ENCODE results near the gene ACTL8.

Gene ACTL8

DNA sequence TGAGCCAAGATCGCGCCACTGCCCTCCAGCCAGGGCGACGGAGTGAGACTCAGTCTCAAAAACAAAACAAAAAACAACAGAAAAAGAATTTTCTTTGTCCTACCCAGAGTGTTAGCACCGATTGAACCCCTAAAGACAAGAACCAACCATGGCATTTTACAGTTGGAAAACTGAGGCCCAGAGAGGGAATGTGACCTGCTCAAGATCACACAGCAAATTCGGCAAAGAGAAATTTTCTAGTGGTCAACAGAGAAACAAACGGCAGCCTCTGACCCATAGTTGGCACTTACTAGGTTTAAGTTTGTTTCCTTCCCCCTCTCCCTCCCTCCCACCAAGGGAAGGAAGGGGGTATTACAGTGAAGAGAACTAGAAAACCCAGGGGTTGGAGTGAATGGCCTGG is 20.5 kb upstream of the ACTL8 start:
- Histone ChIP-seq H3K27me3 (ENCODE audit: insufficient read depth, low read depth) (peaks cover 13% of the 10 kb centered on the region; the same call in 1 of the 2 replicates), H3K4me2 (no peak overlapping the region), H3K79me2 (ENCODE audit: insufficient read depth, low read depth) (no peaks in the 10 kb centered on the region), H4K20me1 (ENCODE audit: insufficient read depth) (no peaks in the 10 kb centered on the region), H3K36me3 (ENCODE audit: insufficient read depth) (no peaks in the 10 kb centered on the region), H3K27ac (no peak overlapping the region), H3K4me3 (IDR thresholded peaks at IDR 0.05; ENCODE audit: insufficient read depth, low read depth, low read length) (no peak overlapping the region), H2AFZ (ENCODE audit: low read depth) (no peak overlapping the region), H3K9ac (no peak overlapping the region), H3K4me1 (ENCODE audit: low read depth, poor library complexity, severe bottlenecking) (no peaks in the 10 kb centered on the region)
- TF ChIP-seq, protein P1, sequence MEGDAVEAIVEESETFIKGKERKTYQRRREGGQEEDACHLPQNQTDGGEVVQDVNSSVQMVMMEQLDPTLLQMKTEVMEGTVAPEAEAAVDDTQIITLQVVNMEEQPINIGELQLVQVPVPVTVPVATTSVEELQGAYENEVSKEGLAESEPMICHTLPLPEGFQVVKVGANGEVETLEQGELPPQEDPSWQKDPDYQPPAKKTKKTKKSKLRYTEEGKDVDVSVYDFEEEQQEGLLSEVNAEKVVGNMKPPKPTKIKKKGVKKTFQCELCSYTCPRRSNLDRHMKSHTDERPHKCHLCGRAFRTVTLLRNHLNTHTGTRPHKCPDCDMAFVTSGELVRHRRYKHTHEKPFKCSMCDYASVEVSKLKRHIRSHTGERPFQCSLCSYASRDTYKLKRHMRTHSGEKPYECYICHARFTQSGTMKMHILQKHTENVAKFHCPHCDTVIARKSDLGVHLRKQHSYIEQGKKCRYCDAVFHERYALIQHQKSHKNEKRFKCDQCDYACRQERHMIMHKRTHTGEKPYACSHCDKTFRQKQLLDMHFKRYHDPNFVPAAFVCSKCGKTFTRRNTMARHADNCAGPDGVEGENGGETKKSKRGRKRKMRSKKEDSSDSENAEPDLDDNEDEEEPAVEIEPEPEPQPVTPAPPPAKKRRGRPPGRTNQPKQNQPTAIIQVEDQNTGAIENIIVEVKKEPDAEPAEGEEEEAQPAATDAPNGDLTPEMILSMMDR (conservative IDR thresholded peaks at IDR 0.05; ENCODE audit: low read depth, low read length) = no peak

DNA sequence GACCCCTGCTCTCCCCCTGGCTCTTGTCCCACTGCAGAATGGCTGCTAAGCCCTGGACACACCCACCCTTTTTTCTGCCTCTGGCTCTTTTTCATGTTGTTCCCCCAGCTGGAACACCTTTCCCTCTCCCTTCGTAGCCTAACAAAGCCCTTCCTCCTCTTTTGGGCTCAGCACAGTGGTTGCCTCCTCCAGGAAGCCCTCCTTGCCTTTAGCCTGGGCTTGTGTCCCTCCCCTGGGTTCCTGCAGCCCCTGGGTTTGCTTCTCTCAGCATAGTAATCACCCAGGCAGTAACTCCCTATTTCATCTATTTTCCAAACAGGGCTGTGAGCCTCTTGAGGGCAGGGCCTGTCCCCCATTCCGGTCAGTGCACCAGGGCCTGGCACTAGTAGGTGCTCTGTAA is 19.8 kb upstream of the ACTL8 start:
- H3K36me3 ChIP-seq (ENCODE audit: insufficient read depth) = no peaks in the 10 kb centered on the region
- H3K9ac ChIP-seq = no peak overlapping the region
- no peaks in the 10 kb centered on the region for H3K79me2 ChIP-seq (ENCODE audit: insufficient read depth, low read depth)
- peaks cover 13% of the 10 kb centered on the region; the same call in 1 of the 2 replicates for H3K27me3 ChIP-seq (ENCODE audit: insufficient read depth, low read depth)
- no peak overlapping the region for H2AFZ ChIP-seq (ENCODE audit: low read depth)
- no peaks in the 10 kb centered on the region for H4K20me1 ChIP-seq (ENCODE audit: insufficient read depth)
- H3K27ac ChIP-seq = no peak overlapping the region
- H3K4me1 ChIP-seq (ENCODE audit: low read depth, poor library complexity, severe bottlenecking) = no peaks in the 10 kb centered on the region
- no peak overlapping the region for H3K4me3 ChIP-seq (IDR thresholded peaks at IDR 0.05; ENCODE audit: insufficient read depth, low read depth, low read length)
- H3K4me2 ChIP-seq = no peak overlapping the region
- TF ChIP-seq, protein P1 (conservative IDR thresholded peaks at IDR 0.05; ENCODE audit: low read depth, low read length) = no peak

DNA sequence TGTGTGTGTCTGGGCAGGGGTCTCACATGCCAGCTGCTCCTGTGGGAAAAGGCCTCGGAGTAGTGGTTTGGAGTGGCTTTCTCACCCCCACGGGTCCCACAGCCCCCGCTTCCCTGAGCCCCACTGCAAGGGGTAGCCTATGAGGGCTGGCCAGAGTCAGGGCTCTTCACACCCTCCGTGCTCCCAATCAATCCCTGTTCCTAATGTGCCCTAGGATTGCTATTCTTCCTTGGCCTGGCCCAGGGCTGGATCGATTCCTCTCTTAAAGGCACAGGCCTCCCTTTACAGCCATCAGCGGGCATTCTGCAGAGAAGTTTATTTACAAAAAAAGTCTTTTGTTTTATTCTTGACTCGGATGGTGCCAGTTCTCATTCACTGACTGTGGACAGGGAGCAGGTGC is 19.3 kb upstream of the ACTL8 start:
- H4K20me1 ChIP-seq (ENCODE audit: insufficient read depth) = no peaks in the 10 kb centered on the region
- H3K4me2 ChIP-seq = no peak overlapping the region
- no peaks in the 10 kb centered on the region for H3K79me2 ChIP-seq (ENCODE audit: insufficient read depth, low read depth)
- H3K27ac ChIP-seq = no peak overlapping the region
- H3K27me3 ChIP-seq (ENCODE audit: insufficient read depth, low read depth) = peaks cover 10% of the 10 kb centered on the region; the same call in 1 of the 2 replicates
- H3K9ac ChIP-seq = no peak overlapping the region
- no peaks in the 10 kb centered on the region for H3K36me3 ChIP-seq (ENCODE audit: insufficient read depth)
- H3K4me1 ChIP-seq (ENCODE audit: low read depth, poor library complexity, severe bottlenecking) = no peaks in the 10 kb centered on the region
- no peak overlapping the region for H3K4me3 ChIP-seq (IDR thresholded peaks at IDR 0.05; ENCODE audit: insufficient read depth, low read depth, low read length)
- H2AFZ ChIP-seq (ENCODE audit: low read depth) = no peak overlapping the region
- TF ChIP-seq, protein P1 (conservative IDR thresholded peaks at IDR 0.05; ENCODE audit: low read depth, low read length) = no peak

DNA sequence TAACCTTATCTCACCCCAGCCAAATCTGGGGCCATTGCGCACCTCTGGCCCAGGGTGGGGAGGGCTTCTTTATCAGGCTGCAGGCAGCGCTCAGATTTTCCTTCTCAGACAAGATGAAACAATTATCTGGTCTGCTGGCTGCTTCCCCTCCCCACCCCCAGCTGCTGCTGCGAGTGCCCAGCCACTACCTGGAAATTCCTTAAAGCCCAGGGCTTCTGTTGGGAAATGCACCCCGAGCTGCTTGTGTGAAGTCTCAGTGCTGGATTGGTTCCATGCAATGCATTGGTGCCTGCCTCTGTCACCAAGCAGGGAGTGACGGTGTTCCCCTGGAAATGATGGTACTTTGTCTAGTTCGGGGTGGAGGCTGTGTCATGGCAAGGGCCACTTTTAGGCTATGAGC is 18.5 kb upstream of the ACTL8 start:
- Histone ChIP-seq H3K4me1 (ENCODE audit: low read depth, poor library complexity, severe bottlenecking) (no peaks in the 10 kb centered on the region), H3K79me2 (ENCODE audit: insufficient read depth, low read depth) (no peaks in the 10 kb centered on the region), H3K4me3 (IDR thresholded peaks at IDR 0.05; ENCODE audit: insufficient read depth, low read depth, low read length) (no peak overlapping the region), H3K4me2 (no peak overlapping the region), H4K20me1 (ENCODE audit: insufficient read depth) (no peaks in the 10 kb centered on the region), H3K9ac (no peak overlapping the region), H2AFZ (ENCODE audit: low read depth) (no peak overlapping the region), H3K27ac (no peak overlapping the region), H3K36me3 (ENCODE audit: insufficient read depth) (no peaks in the 10 kb centered on the region), H3K27me3 (ENCODE audit: insufficient read depth, low read depth) (peaks cover 10% of the 10 kb centered on the region; the same call in 1 of the 2 replicates)
- TF ChIP-seq, protein P1 (conservative IDR thresholded peaks at IDR 0.05; ENCODE audit: low read depth, low read length) = no peak

All from KMS-11 (cell line).